Measurements from ENCODE around the gene U2SURP.

Gene U2SURP

DNA sequence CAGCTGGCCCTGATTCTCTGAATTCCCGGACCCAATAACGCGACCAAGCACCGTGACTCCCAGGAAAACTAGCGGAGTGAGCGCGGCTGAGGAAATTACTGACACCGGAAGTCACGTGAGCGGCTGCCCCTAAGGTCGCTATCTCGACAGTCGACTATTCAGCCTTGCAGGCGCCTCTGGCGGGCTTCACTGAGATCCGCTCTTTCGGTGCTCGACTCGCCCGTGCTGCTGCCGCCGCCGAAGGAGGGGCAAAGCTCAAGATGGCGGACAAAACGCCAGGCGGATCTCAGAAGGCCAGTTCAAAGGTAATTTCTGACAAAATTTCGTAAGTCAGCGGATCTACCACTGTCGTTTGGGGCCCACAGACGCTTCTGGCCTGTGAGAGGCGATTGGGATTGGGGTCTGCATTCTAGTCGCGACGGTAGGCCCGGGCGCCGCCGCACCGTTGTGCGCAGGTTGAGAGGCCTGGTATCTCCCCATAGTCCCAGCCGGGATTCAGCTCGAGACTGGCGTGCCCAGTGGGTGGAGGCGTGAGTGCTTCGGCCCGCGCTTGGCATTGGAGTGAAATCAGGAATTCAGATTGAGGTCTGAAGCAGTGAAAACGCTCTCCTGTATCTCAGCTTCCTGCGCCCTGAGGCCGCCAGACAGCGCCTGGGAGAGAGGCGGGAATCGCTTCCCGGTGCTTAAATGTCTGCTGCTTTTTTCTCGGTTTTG is at the start of gene U2SURP:
Gene U2SURP, plus strand, starts transcription at position 202 of the 714 bp plus-strand sequence. Its CDS starts 59 bp downstream, at position 261.
- DNase-seq = peak; percentile 82

DNA sequence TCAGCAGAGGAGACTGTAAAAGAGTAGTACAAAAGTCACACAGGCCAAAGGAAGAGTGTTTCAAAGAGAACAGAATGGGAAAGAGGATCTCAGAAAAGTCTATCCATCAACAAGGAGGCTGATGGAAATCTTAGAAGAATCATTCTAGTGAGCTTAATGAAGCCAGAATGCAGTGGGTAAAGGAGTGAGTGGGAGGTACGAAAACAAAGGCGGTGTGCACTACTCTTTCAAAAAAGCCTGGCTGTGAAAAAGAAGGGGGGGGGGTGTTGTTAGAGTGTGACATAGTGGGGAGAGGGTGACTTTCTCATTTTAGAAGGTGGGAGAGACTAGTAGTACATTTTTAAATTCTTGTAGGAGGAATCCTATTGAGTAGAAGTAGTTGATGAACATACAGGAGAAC is 49.6 kb upstream of the U2SURP start:
- no peak for DNase-seq

DNA sequence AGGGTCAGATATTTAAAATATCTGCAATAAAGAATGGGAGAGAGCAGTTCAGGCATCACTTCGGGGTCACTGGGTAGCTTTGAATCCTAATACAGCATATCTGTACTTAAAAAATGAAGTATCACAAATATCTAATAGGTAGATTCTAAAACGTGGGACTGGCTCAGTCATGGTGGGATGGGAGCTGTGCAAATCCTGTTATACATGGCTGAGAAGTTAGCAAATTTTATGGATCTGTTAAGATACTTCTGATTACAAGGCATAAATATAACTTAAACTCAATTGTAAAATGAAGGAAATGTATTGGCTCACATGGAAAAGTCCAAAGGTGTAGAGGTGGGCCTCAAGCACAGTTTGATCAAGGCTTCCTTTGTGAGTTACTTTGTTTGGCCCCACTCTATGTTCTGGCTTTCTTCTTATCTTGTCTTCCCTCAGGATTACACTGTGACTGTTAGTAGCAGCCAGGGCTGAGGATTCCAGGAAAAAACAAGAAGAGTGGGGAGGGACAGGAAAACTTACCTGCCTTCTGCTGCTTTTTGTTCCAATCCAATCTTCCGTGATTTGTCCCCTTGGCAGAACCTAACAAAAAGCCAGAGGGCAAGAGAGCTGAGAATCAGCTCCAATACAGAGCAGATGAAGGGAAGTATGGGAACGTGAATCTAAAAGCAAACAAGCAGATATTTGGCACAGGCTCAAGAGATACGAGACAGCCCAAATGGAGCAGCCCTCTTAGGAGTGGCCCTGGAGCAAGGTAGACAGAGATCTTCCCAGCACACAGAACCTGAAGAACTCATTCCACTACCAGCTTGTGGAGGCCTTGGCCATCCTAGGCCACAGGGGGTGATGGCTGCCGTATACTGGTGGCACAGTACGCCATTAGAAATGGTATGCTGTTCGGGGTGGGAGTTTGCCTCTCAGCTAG is 48.8 kb upstream of the U2SURP start:
- DNase-seq = no peak

DNA sequence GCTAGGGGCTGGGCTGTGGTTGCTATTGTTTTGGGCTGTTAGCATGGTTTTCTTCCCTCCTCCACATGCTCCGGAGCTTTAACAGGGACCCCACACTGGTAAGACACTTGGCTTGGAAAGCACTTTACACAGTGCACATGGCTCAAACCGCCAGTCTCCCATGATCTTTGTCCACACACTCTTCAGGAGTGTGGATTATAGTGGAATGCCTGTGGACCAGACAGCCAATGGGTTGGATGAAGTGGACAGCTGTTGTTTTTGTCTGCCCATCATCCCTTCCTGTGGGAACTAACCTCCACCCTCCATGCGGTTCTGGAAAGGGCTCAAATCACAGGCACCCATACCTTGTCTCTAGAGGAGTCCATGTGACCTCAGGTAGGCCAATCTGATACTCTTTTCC is 47.9 kb upstream of the U2SURP start:
- no peak for DNase-seq

DNA sequence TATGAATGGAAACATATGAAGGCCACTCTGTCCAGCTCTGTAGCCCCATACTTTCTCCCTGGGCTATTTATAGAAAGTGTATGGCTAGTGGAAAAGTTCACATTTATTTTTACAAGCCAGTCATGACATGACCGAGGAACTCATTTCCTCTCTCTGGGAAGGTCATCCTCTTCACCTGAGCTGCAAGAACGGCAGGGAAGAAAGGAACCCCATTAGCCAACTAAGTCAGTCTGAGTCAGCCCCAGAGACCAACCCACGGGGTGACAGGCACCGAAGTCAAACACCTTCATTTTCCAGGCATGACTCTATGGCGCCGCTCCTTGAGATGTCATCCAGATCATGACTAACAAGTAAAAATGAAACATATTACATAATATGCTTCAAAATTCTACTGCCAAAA is 42.7 kb upstream of the U2SURP start:
- no peak for DNase-seq

DNA sequence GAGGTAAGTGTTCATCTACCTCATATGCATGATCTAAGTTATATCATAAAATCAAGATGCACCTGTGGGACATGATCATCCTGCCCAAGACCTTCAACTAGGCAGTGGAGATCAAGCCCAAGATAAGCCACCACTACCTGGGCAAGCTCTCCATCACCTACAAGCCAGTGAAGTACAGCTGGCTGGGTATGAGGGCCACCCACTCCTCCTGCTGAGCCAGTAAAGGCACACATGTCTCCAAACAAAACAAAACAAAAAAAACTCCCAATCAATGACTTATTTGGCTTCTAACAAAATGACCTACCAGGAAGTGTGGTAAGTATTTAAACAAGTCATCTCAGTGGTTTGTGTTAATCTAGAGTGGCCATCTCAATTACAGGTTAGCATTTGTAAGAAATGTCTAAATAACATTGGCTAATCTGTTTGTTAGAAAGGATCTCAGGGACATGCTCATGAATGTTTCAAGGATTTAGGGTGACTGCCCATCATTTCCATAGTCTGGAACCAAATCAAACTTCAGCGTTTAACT is 41.0 kb upstream of the U2SURP start:
- no peak for DNase-seq

DNA sequence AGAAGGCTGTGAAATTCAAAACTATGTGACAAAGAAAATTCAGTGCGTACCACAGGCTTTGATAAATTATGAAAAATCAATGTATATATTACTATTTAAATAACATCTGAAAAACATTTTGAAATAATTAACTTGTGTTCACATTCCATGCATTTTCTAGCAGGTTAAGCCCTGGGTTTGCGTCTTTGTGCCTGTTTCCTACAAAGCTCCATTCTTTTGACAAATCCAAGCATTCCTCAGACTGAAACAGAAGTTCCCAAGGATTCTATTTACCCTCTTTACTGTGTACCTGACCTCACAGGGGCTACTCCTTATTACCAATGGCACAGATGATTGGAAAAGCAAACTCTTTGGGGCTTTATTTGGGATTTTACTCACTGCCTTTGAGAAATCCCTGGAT is 39.8 kb upstream of the U2SURP start:
- DNase-seq = no peak

DNA sequence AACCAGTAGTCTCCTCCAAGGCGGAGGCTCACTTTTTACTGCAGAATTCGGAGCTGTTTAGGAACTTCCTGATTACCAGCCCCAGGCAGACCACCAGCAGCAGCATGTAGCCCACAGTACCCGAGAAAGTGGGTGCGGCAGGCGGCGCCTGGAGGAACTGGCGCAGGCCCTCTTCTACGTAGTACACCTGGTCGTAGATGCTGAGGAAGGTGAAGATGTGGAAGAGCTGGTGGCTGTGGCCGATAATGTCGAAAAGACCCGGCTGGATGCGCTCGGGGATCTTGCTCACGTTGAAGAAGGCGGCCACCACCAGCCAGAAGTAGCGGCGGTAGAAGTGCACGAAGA is 39.2 kb upstream of the U2SURP start:
- DNase-seq = no peak

DNA sequence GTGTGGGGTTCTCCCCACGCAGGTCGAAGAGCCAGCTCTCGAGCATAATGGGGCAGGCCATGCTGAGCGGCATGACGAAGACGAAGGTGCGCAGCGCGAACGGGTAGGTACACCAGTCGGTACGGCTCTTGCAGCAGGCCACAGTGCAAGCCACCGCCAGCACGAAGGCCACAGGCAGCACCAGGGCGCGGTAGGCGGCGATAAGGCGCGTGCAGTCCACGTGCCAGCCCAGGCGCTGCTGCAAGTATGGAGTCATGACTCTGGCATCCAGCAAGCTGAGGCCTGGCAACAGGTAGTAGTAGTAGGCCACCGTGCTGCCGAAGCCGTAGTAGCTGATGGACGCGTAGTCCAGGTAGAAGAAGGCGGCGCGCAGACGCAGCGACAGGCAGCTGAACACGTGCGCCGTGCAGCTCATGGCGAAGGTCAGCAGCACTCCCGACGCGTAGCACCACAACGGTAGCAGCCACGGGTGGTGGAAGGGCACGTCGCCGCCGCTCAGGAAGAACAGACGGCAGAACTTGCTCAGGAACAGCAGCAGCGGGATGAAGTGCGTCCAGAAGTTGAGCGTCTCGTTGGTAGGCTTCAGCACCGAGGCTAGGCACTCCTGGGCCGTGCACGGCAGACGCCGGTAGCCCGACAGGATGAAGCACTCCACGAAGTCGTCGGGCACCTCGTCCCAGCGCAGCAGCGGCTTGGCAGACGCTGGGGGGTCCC is 38.7 kb upstream of the U2SURP start:
- no peak for DNase-seq

DNA sequence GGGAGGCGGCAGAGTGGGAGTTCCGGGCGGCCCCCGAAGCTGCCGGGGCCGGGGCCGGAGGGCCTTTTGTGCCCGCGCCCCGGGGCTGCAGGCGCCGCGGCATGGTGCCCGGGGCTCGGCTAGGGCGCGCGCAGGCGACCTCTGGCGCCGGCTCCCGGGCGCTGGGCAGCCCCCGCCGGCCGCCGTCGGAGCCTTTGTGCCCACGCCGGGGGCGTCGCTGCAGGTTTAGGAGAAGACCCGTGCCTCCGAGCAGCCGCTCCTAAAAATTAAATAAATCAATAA is 38.2 kb upstream of the U2SURP start:
- DNase-seq = no peak

DNA sequence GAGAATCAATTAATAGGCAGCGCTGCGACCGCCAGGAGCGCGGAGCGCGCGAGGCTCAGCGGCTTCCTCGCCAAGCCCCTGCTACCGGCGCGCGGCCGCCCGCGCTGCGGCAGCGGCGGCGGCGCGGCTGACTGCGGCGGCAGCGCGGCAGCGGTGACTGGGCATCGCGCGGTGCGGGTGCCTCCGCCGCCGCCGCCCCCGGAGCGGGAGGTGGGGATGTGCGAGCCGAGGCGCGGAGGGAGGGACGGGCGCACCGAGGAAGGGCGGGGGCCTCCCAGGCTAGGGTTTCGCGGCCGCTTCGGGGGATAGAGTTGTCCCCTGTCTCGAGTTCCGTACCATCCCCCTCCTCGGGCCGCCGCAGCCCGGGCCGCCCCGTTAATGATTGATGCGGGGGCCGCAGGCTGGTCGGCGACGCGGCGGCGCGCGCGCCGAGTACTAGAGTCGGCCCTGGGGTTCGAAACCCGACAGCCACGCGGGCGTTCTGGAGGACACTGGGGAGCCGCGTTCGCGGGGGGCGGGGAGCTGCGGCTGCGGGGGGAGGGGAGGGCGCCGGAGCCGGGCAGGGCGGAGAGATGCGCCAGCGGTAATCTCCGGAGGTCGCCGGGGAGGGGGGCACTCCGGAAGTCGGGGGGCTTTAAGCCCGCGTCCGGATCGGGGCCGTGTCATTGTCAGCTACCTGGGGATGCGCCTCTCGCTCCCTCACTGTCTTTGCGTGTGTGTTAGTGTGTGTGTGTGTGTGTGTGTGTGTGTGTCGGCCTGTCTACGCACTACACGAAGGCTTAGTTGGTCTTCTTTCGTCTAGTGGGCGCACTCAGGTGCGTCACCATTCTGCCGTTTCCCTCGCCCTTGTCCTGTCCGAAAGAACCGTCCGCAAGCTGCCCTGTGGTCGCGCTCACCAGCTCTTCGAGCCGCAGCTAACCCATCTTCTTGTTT is 37.6 kb upstream of the U2SURP start, which contains the start of gene PAQR9:
Gene PAQR9, minus strand, starts transcription at position 159 of the 933 bp plus-strand sequence. CDS start 338 bp downstream, outside the sequence.
- no peak for DNase-seq

DNA sequence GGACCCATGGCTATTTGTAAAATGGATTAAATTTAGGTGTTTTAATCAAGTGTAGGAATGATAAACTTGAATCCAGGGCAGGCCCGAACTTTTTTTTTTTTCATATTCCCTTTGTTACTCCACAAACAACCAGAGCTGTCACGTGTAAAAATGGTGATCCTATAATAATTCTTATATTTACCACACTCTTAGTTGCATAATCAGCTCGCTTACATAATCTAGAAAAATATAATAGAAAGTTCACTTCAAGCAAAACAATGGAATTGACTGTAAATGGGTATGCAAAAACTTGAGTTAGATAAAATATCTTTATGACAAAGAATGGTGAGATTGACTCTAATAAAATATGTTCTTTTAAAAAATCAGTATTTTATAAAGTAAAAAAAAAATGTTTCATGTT is 35.8 kb upstream of the U2SURP start:
- no peak for DNase-seq

DNA sequence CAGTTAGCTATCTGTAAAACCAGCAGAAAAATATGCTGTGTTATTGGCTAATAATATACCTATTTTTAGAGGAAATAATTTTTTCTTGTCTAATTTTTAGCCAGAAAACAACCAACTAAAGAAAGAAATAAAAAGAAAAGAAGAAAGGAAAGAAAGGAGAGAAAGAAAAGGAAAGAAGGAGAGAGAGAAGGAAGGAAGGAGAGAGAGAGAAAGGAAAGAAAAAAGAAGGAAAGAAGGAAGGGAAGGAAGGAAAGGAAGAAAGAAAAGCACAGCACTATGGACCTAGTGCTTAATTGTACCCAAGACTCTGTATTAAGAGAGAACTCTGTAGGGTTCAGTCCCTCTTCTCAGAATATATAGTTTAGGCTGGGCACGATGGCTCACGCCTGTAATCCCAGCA is 34.6 kb upstream of the U2SURP start:
- DNase-seq = no peak

DNA sequence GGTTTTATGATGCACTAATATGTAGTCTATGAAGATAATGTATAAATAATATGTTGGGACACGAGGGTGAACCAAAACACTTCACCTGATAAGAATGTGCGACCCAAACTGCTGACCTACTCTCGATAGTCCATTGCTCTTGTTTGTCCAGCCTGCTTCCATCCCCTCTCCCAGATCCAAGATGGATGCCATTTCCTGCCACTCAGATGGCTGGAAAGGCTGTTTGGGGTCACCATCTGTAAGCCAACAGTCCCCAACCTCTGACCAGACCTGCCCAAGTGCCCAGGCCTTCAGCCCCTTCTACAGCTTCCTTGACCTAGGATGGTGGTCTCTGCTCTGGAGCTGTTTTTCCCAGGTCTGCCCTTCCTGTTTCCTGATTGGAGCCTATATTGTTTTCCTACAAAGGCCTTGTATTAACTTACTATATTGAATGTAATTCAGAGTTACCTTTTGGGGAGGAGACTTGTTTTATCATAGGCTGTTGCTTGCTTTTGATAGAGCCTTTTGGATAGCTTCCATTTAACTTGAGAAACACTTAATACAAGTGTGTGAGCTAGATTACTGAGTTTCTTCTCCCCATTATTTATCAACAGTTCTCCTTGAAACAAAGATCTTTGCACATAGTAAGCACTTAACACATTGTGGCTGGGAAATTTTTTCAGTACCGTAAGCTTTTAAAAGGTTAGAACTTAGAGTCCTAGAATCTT is 32.9 kb upstream of the U2SURP start:
- no peak for DNase-seq

DNA sequence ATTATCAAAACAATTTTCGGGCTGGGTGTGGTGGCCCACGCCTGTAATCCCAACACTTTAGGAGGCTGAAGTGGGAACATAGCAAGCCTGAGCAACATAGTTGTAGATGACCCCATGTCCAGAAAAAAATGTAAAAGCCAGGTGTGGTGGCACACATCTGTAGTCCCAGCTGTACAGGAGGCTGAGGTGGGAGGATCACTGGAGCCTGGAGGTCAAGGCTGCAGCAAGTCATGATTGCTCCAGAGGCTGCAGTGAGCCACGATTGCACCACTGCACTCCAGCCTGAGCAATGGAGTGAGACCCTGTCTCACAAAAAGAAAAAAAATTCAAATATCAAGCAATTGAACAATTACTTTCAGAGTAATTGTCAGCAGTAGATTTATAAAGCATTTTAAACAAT is 29.9 kb upstream of the U2SURP start:
- no peak for DNase-seq

DNA sequence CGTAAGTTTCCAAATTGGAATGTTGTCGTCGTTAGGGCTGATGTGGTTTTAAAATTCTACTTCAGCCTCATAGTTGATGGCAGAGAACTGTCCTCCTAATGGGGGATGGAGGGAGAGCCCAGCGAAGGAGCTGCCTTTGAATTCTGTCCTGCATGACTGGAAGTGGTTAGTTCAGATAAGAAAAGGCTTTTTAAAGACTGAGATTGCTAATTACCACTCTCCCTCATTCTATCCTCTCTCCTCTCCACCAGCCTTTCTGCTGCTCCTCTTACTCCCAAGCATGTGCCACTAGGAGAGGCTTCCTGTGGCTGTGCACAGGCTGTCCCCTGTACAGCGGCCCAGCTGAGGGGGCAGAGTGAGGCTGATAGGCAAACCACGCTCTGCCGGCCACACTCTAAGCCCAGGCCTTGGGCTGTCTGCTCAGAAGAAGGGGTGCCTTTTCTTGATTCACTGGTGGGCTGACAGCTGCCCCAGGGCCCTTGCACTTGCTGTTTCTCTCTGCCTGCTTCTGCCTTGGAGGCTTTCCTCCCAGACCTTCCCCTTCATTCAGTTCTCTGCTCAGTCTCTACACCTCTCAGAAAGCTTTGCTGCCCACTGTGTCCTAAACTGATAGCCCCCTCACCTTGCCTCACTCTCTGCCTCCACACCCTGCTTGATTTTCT is 29.1 kb upstream of the U2SURP start:
- no peak for DNase-seq

DNA sequence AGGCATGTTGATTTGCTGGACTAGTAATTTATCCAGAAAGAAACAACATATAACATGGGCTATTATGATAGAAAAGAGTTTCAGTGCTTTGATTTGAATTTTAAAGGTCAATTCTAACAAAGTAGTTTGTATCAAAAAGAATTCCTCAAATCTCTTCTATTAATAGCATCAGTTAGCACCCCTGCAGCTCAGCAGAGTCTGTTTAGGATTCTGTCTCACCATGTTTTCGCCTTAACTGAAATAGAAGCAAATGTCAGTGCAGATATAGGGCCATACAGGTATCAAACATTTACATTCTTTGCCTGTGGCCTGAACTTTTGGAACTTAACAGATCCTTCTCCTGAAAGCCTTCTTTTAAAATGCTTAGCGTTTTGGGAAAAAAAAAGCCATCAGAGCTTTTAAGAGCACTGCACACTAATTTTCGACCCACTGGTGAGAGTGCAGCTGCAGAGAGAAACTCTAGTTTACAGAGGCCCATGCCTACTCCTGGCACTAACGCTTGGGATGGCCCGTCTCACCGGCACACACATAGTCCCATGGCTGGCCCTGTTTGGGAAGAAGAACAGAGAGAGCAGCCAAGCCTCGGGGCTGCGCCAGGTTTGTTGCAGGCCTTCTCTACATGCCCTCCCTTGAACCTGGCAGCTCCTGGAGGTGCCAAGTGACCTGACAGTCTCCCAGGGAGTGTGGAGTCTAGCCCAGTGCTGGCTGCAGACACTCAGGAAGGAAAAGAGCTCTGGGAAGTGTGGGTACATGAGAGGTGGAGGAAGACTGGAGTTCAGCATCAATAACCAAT is 28.0 kb upstream of the U2SURP start:
- DNase-seq = no peak

DNA sequence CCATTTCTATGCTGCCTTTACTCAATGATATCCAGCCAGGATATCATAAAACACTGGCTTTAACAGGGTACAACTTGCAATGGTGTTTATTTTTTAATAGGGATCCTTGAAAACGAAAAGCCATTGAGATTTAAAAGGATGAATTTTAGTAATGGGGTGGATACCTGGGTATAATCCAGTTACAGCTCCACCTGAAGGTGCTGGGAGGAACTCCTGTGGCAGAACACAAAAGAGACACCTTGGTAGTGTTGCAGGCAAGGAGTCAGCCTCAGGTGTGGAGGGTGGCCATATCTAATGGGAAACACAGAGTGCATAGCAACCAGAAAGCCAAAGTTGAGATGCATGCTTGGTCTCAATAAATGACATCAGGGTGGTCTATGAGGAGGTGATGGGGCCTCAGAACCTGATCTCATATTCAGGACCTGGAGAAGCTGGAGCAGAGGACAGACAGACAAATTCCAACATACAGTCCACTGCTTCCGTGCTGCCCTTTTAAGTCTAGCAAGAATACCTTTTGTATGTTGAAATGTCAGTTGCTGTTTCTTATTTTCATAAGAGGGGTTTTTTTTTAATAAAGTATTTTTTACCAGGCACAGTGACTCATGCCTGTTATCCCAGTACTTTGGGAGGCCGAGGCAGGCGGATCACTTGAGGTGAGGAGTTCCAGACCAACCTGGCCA is 25.9 kb upstream of the U2SURP start:
- no peak for DNase-seq

DNA sequence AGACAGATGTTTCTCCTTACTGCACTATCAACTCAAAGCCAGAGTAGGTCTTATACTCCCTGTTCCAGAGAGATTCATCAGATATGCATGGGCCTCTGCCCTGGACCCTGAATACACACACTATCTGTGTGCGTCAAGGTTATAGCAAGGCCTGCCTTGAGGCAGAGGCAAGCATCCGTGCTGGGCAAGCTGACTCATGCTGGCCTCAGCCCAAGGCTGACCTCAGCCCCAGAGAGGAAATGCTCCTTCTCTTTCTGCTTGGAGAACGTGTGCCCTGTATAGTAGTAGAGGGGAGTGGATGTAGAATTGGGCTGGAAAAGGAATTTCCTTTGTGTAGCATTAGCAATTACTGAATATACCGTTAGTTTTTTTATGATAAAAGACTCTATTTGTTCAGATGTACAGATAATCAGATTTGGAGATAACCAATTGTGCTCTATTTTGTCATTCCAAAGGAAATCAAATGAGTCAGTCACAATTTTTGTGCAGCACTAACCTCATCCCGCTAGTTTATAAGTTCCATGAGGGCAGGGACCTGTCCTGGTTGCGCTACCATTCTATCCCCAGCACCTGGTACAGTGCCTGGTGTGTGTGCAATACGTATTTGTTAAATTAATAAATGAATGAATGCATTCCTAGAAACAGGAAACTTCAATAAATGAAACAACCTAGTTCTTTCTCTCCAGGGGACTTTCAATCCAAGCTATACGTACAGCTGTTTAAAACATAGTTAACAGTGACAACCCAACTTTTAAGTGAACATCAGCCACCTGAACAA is 24.6 kb upstream of the U2SURP start:
- no peak for DNase-seq
